ENCODE results near the gene MAP2K6.

MAP2K6 gene

GRCh38 chr17:69579961-69580677, 165.6 kb downstream of the MAP2K6 start:
- no peak for DNase-seq (ENCODE audit: low read depth)

GRCh38 chr17:69581061-69581961, 166.8 kb downstream of the MAP2K6 start:
- no peak for DNase-seq (ENCODE audit: low read depth)

GRCh38 chr17:69588316-69588715, 173.8 kb downstream of the MAP2K6 start:
- no peak for DNase-seq (ENCODE audit: low read depth)

GRCh38 chr17:69588827-69589239, 174.3 kb downstream of the MAP2K6 start:
- no peak for DNase-seq (ENCODE audit: low read depth)

- no peak for DNase-seq (ENCODE audit: low read depth)
These were observed 176.2 kb downstream of the MAP2K6 start for GRCh38 chr17:69590671-69591070.

DNA sequence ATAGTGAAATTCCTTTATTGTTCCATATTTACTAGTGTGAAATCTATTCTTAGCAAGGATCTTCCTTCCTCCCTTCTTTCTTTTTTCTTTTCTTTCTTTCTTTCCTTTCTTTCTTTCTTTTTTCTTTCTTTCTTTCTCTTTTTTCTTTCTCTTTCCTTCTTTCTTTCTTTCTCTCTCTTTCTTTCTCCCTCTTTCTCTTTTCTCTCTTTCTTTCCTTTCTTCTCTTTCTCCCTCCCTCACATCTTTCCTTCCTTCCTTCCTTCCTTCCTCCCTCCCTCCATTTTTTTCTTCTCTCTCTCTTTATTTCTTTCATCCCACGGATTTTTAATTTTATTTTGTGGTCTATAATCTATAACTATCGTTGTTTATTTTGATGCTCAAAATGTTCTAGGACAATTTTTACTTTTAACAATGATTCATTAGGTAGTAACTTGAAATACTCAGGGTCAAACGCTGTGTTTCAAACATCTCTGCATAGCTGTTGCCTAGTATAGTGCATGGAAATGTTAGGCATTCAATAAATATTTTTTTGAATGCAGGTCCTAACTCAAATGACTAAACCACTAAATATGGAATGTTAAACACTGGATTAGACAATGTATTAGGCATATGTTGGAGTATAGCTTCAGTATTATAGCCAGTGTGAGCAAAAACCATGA, 178.3 kb downstream of the MAP2K6 start:
- DNase-seq (ENCODE audit: low read depth): no peak

DNA sequence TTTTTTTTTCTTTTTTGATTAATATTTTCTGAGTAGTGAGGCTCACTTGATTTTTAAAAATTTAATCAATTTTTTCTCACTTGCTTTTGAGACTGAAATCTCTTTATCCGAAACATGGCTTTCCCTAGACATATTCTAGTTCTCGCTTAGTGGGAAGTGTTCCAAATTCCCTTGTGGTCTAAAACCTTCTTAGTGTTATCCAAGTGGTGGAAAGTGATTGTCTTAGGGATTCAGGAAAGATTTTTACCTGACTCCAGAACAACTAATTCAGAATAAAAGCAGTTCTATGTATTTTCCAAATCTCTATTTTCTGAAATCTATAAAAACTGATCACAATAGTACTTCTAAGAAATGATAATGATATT, 178.8 kb downstream of the MAP2K6 start:
- no peak for DNase-seq (ENCODE audit: low read depth)

DNA sequence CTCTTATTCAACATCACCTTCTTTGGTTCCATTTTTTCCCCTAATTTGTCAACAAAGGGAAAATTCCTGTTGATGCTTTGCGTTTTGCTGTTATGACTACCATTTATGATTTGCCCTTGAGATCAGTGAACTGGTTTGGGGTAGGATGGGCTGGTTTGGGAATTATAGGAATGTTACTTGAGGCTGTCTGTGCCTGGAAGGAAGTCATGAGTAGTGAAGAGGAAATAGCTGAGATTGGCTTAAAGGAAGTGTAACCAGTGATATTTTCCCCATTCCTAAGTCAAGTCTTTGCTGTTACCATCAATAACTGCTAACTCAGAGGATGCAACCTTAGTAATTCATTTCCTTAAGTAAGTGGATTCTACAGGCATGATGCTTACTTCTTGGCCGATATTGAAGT, 179.2 kb downstream of the MAP2K6 start:
- no peak for DNase-seq (ENCODE audit: low read depth)

DNA sequence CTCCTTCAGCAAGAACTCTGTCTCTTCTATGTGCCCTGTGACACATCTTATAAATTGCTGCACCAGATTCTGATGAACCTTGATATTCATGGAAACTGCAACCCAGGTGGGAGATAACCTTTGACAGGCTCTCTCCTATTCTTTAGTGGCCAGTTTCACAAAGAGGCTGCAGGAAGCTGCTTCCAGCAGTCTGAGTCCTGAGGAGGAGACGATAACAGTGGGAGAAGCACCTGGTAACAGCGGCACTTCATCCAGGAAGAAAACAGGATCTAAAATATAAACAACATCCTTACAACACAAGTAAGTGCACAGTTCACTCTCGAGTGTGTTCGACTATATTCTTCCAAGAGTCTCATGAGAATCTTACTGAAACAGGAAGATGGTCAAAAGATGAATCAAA, 180.1 kb downstream of the MAP2K6 start:
- DNase-seq (ENCODE audit: low read depth): no peak

DNA sequence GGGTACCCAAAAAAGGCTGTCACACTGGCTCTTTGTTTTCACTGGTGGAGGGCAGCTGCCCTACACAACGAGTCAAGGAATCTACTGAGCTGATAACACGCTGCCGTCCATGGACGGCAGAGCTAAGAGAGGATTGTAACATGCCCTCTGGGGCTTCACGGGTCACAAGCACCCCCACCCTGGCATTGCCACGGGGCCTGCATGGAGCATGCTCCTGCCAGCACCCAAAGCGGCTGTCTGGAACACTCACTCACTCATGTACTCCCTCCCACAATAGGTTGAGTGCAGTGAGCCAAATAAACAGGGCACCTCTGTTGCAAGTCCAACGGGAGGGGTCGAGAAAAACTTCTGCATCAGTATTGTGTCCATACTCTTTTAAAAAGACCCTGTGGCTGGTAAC, 181.6 kb downstream of the MAP2K6 start:
- DNase-seq (ENCODE audit: low read depth): no peak

DNA sequence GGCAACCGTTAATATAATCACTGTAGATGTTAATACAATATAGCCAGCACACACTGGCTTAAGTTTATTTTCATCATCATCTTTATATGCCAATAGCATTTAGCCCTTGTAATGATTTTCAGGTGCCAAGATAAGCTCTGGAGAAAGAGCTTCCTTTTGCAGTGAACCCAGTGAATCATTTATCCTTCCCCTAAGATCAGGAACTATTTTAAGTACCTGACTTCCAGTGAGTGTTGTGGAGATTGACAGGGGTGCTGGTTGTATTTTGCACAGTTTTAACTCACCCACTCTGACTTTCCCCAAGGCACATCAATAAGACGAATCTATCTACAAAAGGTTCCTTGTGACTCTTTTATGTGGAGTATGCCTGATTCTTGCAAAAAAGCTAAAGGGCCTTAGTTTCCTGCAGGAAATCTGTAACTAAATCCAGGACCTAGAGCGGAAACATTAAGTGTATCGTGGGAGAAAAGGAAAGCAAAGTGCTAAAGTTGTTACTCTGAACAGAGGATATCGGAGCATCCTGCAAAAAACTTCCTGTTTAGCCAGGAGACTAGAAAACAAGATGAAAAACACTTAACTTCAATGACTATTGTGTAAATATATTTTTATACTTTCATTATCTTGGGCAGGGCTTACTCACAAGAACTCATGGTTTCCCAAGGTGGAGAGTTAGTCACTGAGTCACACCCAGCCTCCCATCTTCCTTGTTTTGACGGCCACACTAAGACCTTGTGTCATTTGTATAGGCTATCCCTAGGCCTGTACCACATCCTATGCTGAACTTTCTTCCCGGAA, 183.6 kb downstream of the MAP2K6 start:
- no peak for DNase-seq (ENCODE audit: low read depth)

DNA sequence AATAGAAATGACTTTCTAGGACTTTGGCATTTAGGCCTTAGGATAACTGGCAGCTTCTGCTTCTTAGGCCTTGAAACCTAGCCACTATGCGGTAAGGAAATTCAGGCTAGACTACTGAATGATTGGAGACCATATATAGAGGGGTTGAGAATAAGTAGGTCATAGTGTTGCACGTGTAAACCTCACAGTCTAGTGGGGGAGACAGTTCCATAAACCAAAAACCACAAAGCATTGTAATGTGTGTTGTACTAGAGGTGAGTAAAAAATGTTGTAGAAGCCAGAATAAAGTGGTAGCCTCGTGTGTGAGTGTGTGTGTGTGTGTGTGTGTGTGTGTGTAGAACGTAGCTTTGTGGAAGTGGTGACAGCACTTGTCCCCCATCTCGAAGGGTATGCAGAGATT, 188.5 kb downstream of the MAP2K6 start:
- no peak for DNase-seq (ENCODE audit: low read depth)
